ENCODE data around the gene TARS3.

DNA sequence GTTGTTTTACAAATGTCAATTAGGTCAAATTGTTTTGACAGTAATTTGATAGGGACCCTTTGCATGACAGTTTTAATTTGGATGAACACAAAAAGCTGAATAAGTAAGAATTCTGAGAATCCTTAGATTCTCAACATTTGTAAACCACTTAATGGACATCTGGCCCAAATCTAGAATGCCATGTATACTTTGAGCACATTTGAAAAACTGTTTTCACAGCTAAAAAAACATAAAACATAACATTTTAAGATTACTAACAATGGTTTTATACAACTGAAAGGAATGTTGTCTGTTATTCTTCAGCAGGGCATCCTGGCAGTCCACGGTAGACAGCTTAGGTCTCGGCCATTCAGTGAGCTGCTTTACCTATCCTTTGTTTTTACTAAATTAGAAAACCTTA is 37.6 kb downstream of the TARS3 start:
- no peak for TF ChIP-seq POLR2A (IDR thresholded peaks at IDR 0.05)
- TF ChIP-seq, protein P1, sequence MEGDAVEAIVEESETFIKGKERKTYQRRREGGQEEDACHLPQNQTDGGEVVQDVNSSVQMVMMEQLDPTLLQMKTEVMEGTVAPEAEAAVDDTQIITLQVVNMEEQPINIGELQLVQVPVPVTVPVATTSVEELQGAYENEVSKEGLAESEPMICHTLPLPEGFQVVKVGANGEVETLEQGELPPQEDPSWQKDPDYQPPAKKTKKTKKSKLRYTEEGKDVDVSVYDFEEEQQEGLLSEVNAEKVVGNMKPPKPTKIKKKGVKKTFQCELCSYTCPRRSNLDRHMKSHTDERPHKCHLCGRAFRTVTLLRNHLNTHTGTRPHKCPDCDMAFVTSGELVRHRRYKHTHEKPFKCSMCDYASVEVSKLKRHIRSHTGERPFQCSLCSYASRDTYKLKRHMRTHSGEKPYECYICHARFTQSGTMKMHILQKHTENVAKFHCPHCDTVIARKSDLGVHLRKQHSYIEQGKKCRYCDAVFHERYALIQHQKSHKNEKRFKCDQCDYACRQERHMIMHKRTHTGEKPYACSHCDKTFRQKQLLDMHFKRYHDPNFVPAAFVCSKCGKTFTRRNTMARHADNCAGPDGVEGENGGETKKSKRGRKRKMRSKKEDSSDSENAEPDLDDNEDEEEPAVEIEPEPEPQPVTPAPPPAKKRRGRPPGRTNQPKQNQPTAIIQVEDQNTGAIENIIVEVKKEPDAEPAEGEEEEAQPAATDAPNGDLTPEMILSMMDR (IDR thresholded peaks at IDR 0.05) = no peak

Data from thyroid gland (tissue), 4 donors.